DOHH2 (cell line): Measurements from ENCODE around the gene RPP30.

Experiments used
- EZH2phosphoT487 ChIP-seq: fragments of 200-600 bp; sonication (generic); IDR thresholded peaks from 2 replicates; pipeline ENCODE4 v1.6.1; 2017; ENCODE audit warnings: borderline replicate concordance, mild to moderate bottlenecking, antibody characterized with exemption, low read length, moderate library complexity, mixed read lengths
- TF ChIP-seq, protein P1 (sequence below): fragments of 200-600 bp; sonication (generic); IDR thresholded peaks from one replicate; pipeline ENCODE4 v1.5.1; 2014; ENCODE audit warnings: antibody characterized with exemption, mild to moderate bottlenecking, low read depth, low read length; ENCODE audit not compliant: poor library complexity, severe bottlenecking

- TF ChIP-seq, protein P1, sequence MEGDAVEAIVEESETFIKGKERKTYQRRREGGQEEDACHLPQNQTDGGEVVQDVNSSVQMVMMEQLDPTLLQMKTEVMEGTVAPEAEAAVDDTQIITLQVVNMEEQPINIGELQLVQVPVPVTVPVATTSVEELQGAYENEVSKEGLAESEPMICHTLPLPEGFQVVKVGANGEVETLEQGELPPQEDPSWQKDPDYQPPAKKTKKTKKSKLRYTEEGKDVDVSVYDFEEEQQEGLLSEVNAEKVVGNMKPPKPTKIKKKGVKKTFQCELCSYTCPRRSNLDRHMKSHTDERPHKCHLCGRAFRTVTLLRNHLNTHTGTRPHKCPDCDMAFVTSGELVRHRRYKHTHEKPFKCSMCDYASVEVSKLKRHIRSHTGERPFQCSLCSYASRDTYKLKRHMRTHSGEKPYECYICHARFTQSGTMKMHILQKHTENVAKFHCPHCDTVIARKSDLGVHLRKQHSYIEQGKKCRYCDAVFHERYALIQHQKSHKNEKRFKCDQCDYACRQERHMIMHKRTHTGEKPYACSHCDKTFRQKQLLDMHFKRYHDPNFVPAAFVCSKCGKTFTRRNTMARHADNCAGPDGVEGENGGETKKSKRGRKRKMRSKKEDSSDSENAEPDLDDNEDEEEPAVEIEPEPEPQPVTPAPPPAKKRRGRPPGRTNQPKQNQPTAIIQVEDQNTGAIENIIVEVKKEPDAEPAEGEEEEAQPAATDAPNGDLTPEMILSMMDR = no peak
- TF ChIP-seq EZH2phosphoT487 = no peak
Measured at GRCh38 chr10:90945491-90946070, 73.8 kb downstream of the RPP30 start.
